ENCODE measurements around the gene VSX2. TPM values are rescaled to one million over a fixed set of nuclear protein-coding genes. Genes with fewer than 3 reads are reported as not detected.
A peak's percentile ranks its signal among the peaks of the same experiment; 100 is the strongest.
"Not testable (repeated sequence)": the region's sequence is repeated elsewhere in the genome, so short reads cannot be mapped to it uniquely, and the experiment has no call there.

The VSX2 gene
- total and polyA plus RNA-seq, 9 donors = not detected

DNA sequence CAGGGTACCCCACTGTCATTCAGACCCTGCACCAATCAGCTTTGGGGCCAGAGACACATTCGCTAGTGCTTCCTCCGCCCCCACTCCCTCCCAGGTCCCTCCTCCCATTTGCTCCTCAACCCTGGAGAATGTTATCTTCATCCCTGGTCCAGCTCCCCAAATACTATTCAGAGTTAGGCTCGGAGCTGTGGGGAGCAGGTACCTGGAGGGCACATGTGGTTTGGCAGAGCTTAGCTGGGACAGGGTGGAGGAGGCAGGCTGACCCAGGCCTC is 19.5 kb downstream of the VSX2 start:
- WGBS (ENCODE audit: insufficient coverage) = 40% methylated on average over 2 of the region's 3 CpGs
- H3K4me1 ChIP-seq (ENCODE audit: control insufficient read depth, insufficient read depth, low read length) = peaks cover 11% of the 10 kb centered on the region
- peaks cover 29% of the 10 kb centered on the region for H3K27me3 ChIP-seq (ENCODE audit: control insufficient read depth, insufficient read depth, low read length)
- H3K4me3 ChIP-seq (ENCODE audit: low read length) = peak overlapping the region; percentile 66
- no peaks in the 10 kb centered on the region for H3K36me3 ChIP-seq (ENCODE audit: control insufficient read depth, insufficient read depth, low read length)
- no peak overlapping the region for H3K27ac ChIP-seq (ENCODE audit: low read length)
- DNase-seq = no peak
- H3K9me3 ChIP-seq (replicated peaks; ENCODE audit: control insufficient read depth, low read depth, low read length) = no peaks in the 10 kb centered on the region

DNA sequence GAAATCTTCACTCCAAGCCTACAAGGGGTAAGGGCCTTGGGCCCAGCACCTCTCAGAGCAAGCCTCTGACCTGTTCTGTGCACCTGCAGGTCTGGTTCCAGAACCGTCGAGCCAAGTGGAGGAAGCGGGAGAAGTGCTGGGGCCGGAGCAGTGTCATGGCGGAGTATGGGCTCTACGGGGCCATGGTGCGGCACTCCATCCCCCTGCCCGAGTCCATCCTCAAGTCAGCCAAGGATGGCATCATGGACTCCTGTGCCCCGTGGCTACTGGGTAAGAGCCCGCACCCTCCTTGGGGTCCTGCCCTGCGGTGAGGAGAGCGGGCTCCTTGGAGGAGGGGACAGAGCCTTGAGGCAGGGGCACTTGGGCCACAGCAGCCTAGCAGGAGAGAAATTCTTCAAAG is 20.3 kb downstream of the VSX2 start:
- Histone ChIP-seq H3K36me3 (ENCODE audit: control insufficient read depth, insufficient read depth, low read length) (no peaks in the 10 kb centered on the region), H3K4me3 (ENCODE audit: low read length) (no peak overlapping the region), H3K27me3 (ENCODE audit: control insufficient read depth, insufficient read depth, low read length) (peaks cover 29% of the 10 kb centered on the region), H3K4me1 (ENCODE audit: control insufficient read depth, insufficient read depth, low read length) (peaks cover 11% of the 10 kb centered on the region), H3K27ac (ENCODE audit: low read length) (no peak overlapping the region), H3K9me3 (replicated peaks; ENCODE audit: control insufficient read depth, low read depth, low read length) (no peaks in the 10 kb centered on the region)
- WGBS (ENCODE audit: insufficient coverage) = 93% methylated on average over 12 of the region's 12 CpGs
- no peak for DNase-seq

DNA sequence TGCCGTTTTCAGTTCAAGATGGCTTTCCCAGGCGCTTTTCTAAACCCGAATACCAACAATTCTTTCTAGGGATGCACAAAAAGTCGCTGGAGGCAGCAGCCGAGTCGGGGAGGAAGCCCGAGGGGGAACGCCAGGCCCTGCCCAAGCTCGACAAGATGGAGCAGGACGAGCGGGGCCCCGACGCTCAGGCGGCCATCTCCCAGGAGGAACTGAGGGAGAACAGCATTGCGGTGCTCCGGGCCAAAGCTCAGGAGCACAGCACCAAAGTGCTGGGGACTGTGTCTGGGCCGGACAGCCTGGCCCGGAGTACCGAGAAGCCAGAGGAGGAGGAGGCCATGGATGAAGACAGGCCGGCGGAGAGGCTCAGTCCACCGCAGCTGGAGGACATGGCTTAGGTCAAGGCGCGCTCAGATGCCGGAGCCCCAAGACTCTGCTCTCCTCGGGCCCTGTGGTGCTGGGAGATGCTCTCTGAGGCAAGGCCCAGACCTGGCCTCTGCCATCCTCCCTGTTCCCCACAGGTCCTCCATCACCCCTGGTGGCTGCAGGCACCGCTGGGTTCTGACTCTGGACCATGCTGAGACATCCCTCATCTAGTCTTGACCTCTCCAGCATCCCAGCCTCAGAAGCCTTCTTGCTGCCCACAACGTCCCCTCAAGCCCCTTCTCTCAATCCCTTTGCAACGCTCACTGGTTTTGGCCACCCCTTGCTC is 21.4 kb downstream of the VSX2 start:
- no peak overlapping the region for H3K27ac ChIP-seq (ENCODE audit: low read length)
- no peak for DNase-seq
- no peaks in the 10 kb centered on the region for H3K9me3 ChIP-seq (replicated peaks; ENCODE audit: control insufficient read depth, low read depth, low read length)
- peaks cover 22% of the 10 kb centered on the region for H3K27me3 ChIP-seq (ENCODE audit: control insufficient read depth, insufficient read depth, low read length)
- no peaks in the 10 kb centered on the region for H3K36me3 ChIP-seq (ENCODE audit: control insufficient read depth, insufficient read depth, low read length)
- 81% methylated on average over 28 of the region's 29 CpGs for WGBS (ENCODE audit: insufficient coverage)
- peaks cover 11% of the 10 kb centered on the region for H3K4me1 ChIP-seq (ENCODE audit: control insufficient read depth, insufficient read depth, low read length)
- H3K4me3 ChIP-seq (ENCODE audit: low read length) = no peak overlapping the region

DNA sequence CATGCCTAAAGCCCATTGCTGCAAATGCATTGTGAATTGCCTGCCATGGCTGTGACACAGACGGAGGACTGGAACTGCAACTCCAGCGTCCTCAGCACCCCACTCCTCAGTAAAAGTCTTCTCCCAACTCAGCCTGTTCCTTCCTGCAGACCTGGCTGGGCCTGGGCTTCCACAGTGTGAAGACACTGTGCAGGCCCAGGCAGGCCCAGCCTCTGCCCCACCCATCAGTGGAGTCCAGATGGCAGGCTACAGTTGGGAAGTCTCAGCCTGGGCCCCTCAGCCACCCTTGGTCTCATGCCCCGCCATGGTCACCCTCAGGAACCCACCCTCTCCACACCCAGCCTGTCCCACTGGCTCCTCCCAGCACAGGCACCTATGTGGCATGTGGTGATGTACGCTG is 22.0 kb downstream of the VSX2 start:
- no peaks in the 10 kb centered on the region for H3K9me3 ChIP-seq (replicated peaks; ENCODE audit: control insufficient read depth, low read depth, low read length)
- H3K27me3 ChIP-seq (ENCODE audit: control insufficient read depth, insufficient read depth, low read length) = peaks cover 22% of the 10 kb centered on the region
- no peak for DNase-seq
- peaks cover 11% of the 10 kb centered on the region for H3K4me1 ChIP-seq (ENCODE audit: control insufficient read depth, insufficient read depth, low read length)
- H3K4me3 ChIP-seq (ENCODE audit: low read length) = no peak overlapping the region
- 71% methylated on average over 4 of the region's 4 CpGs for WGBS (ENCODE audit: insufficient coverage)
- H3K27ac ChIP-seq (ENCODE audit: low read length) = no peak overlapping the region
- H3K36me3 ChIP-seq (ENCODE audit: control insufficient read depth, insufficient read depth, low read length) = no peaks in the 10 kb centered on the region

DNA sequence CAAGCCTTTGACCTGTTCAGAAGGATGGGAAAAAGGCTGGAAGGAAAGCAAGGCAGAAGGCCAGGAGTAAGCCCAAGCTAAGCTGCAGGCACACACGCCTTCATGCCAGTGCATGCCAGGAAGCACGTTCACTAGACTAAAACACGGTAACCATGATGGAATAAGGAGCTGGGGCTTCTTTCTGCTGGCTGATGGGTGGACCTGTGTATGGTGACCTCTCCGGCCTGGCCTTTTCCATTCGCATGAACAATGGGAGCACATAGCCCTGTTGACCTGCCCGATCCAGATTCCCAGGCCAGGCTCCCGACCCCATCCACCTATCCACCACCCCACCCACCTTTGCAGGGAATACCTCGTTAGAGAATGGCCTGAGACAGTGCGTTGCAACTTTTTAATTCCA is 22.8 kb downstream of the VSX2 start:
- Histone ChIP-seq H3K36me3 (ENCODE audit: control insufficient read depth, insufficient read depth, low read length) (no peaks in the 10 kb centered on the region), H3K9me3 (replicated peaks; ENCODE audit: control insufficient read depth, low read depth, low read length) (no peaks in the 10 kb centered on the region), H3K27ac (ENCODE audit: low read length) (no peak overlapping the region), H3K27me3 (ENCODE audit: control insufficient read depth, insufficient read depth, low read length) (peaks cover 20% of the 10 kb centered on the region), H3K4me3 (ENCODE audit: low read length) (no peak overlapping the region), H3K4me1 (ENCODE audit: control insufficient read depth, insufficient read depth, low read length) (peaks cover 10% of the 10 kb centered on the region)
- DNase-seq = no peak
- 90% methylated on average over 8 of the region's 9 CpGs for WGBS (ENCODE audit: insufficient coverage)

DNA sequence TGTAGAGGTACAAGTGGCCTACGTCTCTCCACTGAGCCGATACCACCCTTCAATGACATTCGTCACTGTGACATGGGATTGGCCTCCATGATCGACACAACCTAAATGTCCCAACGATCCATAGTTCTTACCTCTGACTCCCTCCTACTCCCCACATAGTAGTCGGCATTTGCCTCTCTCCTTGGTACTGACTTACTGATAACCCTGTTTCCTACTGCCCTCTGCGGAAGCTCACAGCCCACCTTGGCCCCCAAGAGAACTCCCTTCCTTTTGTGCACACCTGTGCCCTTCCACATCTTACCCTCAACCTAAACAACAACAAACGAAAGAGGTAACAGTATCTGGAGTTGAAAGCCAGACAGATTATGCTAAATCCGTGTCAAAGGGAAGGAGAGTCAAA is 23.9 kb downstream of the VSX2 start:
- H3K36me3 ChIP-seq (ENCODE audit: control insufficient read depth, insufficient read depth, low read length) = no peaks in the 10 kb centered on the region
- 67% methylated on average over 8 of the region's 9 CpGs for WGBS (ENCODE audit: insufficient coverage)
- H3K27me3 ChIP-seq (ENCODE audit: control insufficient read depth, insufficient read depth, low read length) = peaks cover 11% of the 10 kb centered on the region
- DNase-seq = no peak
- H3K4me3 ChIP-seq (ENCODE audit: low read length) = no peak overlapping the region
- H3K4me1 ChIP-seq (ENCODE audit: control insufficient read depth, insufficient read depth, low read length) = peaks cover 2% of the 10 kb centered on the region
- no peak overlapping the region for H3K27ac ChIP-seq (ENCODE audit: low read length)
- H3K9me3 ChIP-seq (replicated peaks; ENCODE audit: control insufficient read depth, low read depth, low read length) = no peaks in the 10 kb centered on the region

DNA sequence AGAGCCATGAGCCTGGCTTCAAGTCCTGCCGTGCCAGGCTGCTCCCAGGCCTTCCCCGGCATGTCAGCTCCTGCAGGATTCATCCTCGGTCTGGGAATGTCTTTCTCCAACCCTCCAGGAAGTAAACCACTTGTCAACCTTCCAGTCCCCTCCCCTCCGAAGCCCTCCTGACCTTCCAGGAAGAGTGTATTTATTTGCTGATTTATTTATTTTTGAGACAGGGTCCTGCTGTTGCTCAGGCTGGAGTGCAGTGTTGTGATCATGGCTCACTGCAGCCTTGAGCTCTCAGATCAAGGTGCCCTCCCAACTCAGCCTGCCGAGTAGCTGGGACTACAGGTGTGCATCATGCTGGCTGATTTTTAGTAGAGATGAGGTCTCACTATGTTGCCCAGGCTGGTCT is 24.7 kb downstream of the VSX2 start:
- 33% methylated on average over 1 of the region's 5 CpGs for WGBS (ENCODE audit: insufficient coverage)
- Histone ChIP-seq H3K4me3 (ENCODE audit: low read length) (no peak overlapping the region), H3K9me3 (replicated peaks; ENCODE audit: control insufficient read depth, low read depth, low read length) (no peaks in the 10 kb centered on the region)

DNA sequence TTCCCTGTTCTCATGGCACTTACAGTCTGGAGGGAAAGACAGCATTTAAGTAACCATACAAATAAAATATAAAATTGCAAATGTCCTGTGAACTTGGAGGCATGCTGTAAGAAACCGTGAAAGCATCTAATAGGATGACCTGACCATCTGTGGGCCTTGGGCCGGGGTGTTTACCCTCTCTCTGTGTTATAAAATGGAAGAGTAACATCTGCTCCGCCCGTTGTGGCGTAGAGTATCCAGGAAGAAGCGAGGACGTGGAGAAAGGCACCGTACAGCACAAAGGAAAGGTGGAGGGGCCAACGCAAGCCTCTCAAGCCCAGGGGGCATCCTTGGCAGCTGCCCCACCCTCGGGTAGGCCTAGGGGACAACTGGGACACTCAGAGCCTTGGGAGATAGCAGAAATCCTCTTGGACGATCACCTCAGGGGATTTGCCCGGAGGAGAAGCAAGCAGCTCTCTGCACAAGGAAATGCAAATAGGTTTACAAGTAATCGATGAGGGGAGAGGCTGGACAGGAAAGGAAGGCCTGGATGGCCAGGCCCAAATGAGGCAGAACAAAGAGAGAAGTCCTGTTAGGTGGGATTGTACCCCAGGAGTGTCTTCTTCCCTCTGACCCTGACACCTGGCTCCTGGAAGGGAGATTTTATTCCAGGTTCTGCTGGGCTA is 26.2 kb downstream of the VSX2 start:
- no peak for DNase-seq
- Histone ChIP-seq H3K9me3 (replicated peaks; ENCODE audit: control insufficient read depth, low read depth, low read length) (no peaks in the 10 kb centered on the region), H3K36me3 (ENCODE audit: control insufficient read depth, insufficient read depth, low read length) (no peaks in the 10 kb centered on the region), H3K27ac (ENCODE audit: low read length) (no peak overlapping the region), H3K4me3 (ENCODE audit: low read length) (no peak overlapping the region), H3K4me1 (ENCODE audit: control insufficient read depth, insufficient read depth, low read length) (no peaks in the 10 kb centered on the region), H3K27me3 (ENCODE audit: control insufficient read depth, insufficient read depth, low read length) (no peaks in the 10 kb centered on the region)
- 59% methylated on average over 11 of the region's 13 CpGs for whole genome bisulfite sequencing (ENCODE audit: insufficient coverage)

More for the DNA sequence above, 24.7 kb downstream of the VSX2 start:
- H3K27ac ChIP-seq (ENCODE audit: low read length) = no peak overlapping the region
- peaks cover 4% of the 10 kb centered on the region for H3K27me3 ChIP-seq (ENCODE audit: control insufficient read depth, insufficient read depth, low read length)
- no peak for DNase-seq
- H3K4me1 ChIP-seq (ENCODE audit: control insufficient read depth, insufficient read depth, low read length) = no peaks in the 10 kb centered on the region
- H3K36me3 ChIP-seq (ENCODE audit: control insufficient read depth, insufficient read depth, low read length) = no peaks in the 10 kb centered on the region

DNA sequence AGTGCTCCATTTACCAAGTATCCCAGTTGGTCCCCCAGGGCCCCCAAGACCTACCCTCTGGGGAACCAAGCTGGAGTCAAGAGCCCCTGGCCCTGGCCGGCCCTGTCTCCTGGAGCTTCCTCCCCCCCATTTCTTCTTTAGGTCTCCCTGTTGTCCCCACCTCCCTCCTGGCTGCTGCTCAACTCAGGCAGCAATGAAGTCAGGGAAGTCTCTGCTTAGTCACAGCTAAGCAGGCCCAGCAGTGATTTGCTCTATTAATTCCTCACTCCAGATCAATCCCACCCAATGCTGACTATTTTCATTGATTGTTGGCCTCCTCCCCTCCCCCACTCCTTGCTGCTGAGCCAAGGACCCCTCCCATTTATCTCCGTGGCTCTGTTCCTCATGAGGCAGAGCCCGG is 28.3 kb downstream of the VSX2 start:
- DNase-seq = no peak
- Histone ChIP-seq H3K27me3 (ENCODE audit: control insufficient read depth, insufficient read depth, low read length) (no peaks in the 10 kb centered on the region), H3K9me3 (replicated peaks; ENCODE audit: control insufficient read depth, low read depth, low read length) (no peaks in the 10 kb centered on the region), H3K27ac (ENCODE audit: low read length) (no peak overlapping the region), H3K4me3 (ENCODE audit: low read length) (no peak overlapping the region), H3K36me3 (ENCODE audit: control insufficient read depth, insufficient read depth, low read length) (no peaks in the 10 kb centered on the region), H3K4me1 (ENCODE audit: control insufficient read depth, insufficient read depth, low read length) (no peaks in the 10 kb centered on the region)
- 50% methylated on average over 1 of the region's 3 CpGs for WGBS (ENCODE audit: insufficient coverage)

DNA sequence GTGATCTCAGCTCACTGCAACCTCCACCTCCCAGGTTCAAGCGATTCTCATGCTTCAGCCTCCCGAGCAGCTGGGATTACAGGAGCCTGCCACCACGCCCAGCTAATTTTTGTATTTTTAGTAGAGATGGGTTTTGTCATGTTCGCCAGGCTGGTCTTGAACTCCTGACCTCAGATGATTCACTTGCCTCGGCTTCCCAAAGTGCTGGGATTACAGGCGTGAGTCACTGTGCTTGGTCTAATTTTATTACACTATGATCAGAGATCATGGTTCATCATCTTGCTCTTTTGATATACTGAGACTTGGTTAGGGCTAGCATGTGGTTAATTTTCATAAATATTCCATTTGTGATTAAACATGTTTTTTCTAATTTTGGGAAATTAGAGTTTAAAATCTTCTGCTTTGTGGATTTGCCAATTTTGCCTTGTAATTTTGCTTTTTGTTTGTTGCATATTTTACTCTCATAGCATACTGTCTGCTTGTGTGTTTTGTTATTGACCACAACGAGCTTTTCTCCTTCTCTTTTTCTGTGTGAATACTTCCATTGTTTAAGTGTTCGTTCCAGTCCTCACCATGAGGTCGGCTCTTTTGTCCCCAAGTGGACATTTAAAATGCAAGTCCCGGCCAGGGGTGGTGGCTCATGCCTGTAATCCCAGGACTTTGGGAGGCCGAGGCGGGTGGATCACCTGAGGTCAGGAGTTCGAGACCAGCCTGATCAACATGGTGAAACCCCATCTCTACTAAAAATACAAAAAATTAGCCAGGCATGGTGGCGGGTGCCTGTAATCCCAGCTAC is 31.3 kb downstream of the VSX2 start:
- not testable (repeated sequence) for H3K9me3 ChIP-seq (replicated peaks; ENCODE audit: control insufficient read depth, low read depth, low read length); H3K27ac ChIP-seq (ENCODE audit: low read length); H3K36me3 ChIP-seq (ENCODE audit: control insufficient read depth, insufficient read depth, low read length); DNase-seq; H3K27me3 ChIP-seq (ENCODE audit: control insufficient read depth, insufficient read depth, low read length); H3K4me1 ChIP-seq (ENCODE audit: control insufficient read depth, insufficient read depth, low read length); H3K4me3 ChIP-seq (ENCODE audit: low read length)
- WGBS (ENCODE audit: insufficient coverage) = no CpG with 5 or more reads among the region's 14 CpGs
